ENCODE measurements around the gene MVB12B. TPM values are rescaled to one million over a fixed set of nuclear protein-coding genes. Genes with fewer than 3 reads are reported as not detected.
A peak's percentile ranks its signal among the peaks of the same experiment; 100 is the strongest.

MVB12B gene
- total and polyA plus RNA-seq, 8 donors: 2.3 to 21.9 (median 6.4) TPM

GRCh38 chr9:126490871-126491567 is 164.4 kb downstream of the MVB12B start:
- Histone ChIP-seq H3K4me3 (no peak overlapping the region), H3K36me3 (peaks cover 0 to 21% (median 15%) of the 10 kb centered on the region in 4 donors), H3K27me3 (no peaks in the 10 kb centered on the region), H3K27ac (no peak overlapping the region), H3K4me1 (peaks cover 0 to 19% (median 6%) of the 10 kb centered on the region in 4 donors), H3K9me3 (no peaks in the 10 kb centered on the region)
- TF ChIP-seq CTCF (IDR thresholded peaks at IDR 0.05): peak in 5 of 7 experiments; percentile 82 to 95 (median 93)
- no peak for TF ChIP-seq POLR2A (IDR thresholded peaks at IDR 0.05)
- peak; percentile 52 to 90 for DNase-seq
- whole genome bisulfite sequencing, 5 donors: 51 to 58% (median 54%) methylated on average over 20 of the region's 20 CpGs
- intact Hi-C loops (cut with DNase I; ENCODE audit: low total_unique reads): loop anchor here (10.0 kb wide), 1 partner anchor 186 kb away; no protein-coding TSS in a partner anchor

- Histone ChIP-seq H3K4me1 (peaks cover 0 to 19% (median 6%) of the 10 kb centered on the region in 4 donors), H3K9me3 (no peaks in the 10 kb centered on the region), H3K27me3 (no peaks in the 10 kb centered on the region), H3K4me3 (no peak overlapping the region), H3K27ac (no peak overlapping the region), H3K36me3 (peaks cover 0 to 17% (median 12%) of the 10 kb centered on the region in 4 donors)
- intact Hi-C loops (cut with DNase I; ENCODE audit: low total_unique reads): loop anchor here (10.0 kb wide), 1 partner anchor 187 kb away; no protein-coding TSS in a partner anchor
- no peak for TF ChIP-seq POLR2AphosphoS5 (IDR thresholded peaks at IDR 0.05)
- TF ChIP-seq POLR2A (IDR thresholded peaks at IDR 0.05): no peak
- no peak for TF ChIP-seq EP300 (IDR thresholded peaks at IDR 0.05)
- TF ChIP-seq CTCF (IDR thresholded peaks at IDR 0.05): no peak
- no peak for DNase-seq
- WGBS, 5 donors: 66 to 70% (median 68%) methylated on average over 3 of the region's 3 CpGs
Observed at GRCh38 chr9:126491568-126491879, 164.9 kb downstream of the MVB12B start.

GRCh38 chr9:126491949-126492348 is 165.3 kb downstream of the MVB12B start:
- intact Hi-C loops (cut with DNase I; ENCODE audit: low total_unique reads): loop anchor here (10.0 kb wide), 1 partner anchor 187 kb away; no protein-coding TSS in a partner anchor
- Histone ChIP-seq H3K36me3 (peaks cover 0 to 14% (median 9%) of the 10 kb centered on the region in 4 donors), H3K27ac (no peak overlapping the region), H3K4me1 (peaks cover 0 to 19% (median 6%) of the 10 kb centered on the region in 4 donors), H3K27me3 (no peaks in the 10 kb centered on the region), H3K9me3 (no peaks in the 10 kb centered on the region), H3K4me3 (no peak overlapping the region)
- DNase-seq: no peak
- TF ChIP-seq POLR2A (IDR thresholded peaks at IDR 0.05) (no peak), POLR2AphosphoS5 (IDR thresholded peaks at IDR 0.05) (no peak), CTCF (IDR thresholded peaks at IDR 0.05) (no peak), EP300 (IDR thresholded peaks at IDR 0.05) (no peak)
- WGBS, 5 donors: 78 to 93% (median 87%) methylated on average over 10 of the region's 10 CpGs

- no peak for DNase-seq
- Histone ChIP-seq H3K4me1 (peaks cover 10 to 39% (median 26%) of the 10 kb centered on the region in 4 donors), H3K27ac (no peak overlapping the region), H3K9me3 (no peaks in the 10 kb centered on the region), H3K36me3 (peaks cover 0 to 7% (median under 1%) of the 10 kb centered on the region in 4 donors), H3K27me3 (no peaks in the 10 kb centered on the region), H3K4me3 (no peak overlapping the region)
- intact Hi-C loops (cut with DNase I; ENCODE audit: low total_unique reads): loop anchor here (10.0 kb wide), 1 partner anchor 189 kb away; no protein-coding TSS in a partner anchor
- 92 to 96% (median 95%) methylated on average over 6 of the region's 6 CpGs for WGBS, 5 donors
- TF ChIP-seq CTCF (IDR thresholded peaks at IDR 0.05) (no peak), POLR2AphosphoS5 (IDR thresholded peaks at IDR 0.05) (no peak), POLR2A (IDR thresholded peaks at IDR 0.05) (no peak), EP300 (IDR thresholded peaks at IDR 0.05) (no peak)
Observed at GRCh38 chr9:126494264-126494663, 167.6 kb downstream of the MVB12B start.
